ENCODE results near the gene TXLNB.

DNA sequence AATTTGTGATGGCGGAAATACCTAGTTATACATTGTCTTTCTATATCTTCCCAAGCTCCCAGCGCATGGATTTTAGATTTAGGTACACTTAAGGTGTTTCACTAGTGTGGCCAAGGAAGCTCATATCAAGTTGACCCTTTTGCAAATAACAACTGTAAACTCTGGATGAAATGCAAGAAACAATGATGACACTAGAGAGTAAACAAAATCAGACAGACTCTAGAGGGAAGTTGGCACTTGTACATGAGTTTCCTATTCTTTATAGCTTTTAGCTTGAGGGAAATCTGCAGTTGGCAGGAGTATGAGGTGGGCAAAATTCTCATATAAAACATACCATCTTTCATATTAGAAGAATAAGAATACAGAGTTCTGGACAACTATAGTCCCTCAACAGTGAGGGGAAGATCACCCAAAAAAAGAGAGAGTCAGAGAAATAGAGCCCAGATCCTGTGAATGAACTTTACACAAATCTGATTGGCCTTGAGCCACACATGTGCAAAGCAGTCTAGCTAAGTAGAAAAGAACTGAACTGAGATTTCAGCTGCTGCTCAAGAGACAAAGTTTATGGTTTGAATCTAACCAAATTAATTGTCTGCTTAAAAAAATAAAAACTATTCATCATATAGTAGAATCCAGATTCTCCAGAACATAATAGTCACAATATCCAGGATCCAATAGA, 26.1 kb downstream of the TXLNB start:
- TF ChIP-seq CTCF (IDR thresholded peaks at IDR 0.05 in 8 of 11, conservative IDR thresholded peaks at IDR 0.05 in 3 of 11) = no peak
- no peak for TF ChIP-seq POLR2A (IDR thresholded peaks at IDR 0.05)
- TF ChIP-seq POLR2AphosphoS5 (IDR thresholded peaks at IDR 0.05) = no peak

Measured in spleen (tissue), 7 donors.